Stimulated activated CD4-positive, alpha-beta T cell treated with anti-CD3 and anti-CD28 coated beads, Interleukin-4, amount 100 ng/mL, for 24 hours (primary cell): Measurements from ENCODE around the gene C1QTNF1.
"Not testable (repeated sequence)": the region's sequence is repeated elsewhere in the genome, so short reads cannot be mapped to it uniquely, and the experiment has no call there.

Experiments used
- DNase-seq: peaks from one replicate; pipeline ENCODE4 v3.0.0-alpha.2; 2020

The C1QTNF1 gene

DNA sequence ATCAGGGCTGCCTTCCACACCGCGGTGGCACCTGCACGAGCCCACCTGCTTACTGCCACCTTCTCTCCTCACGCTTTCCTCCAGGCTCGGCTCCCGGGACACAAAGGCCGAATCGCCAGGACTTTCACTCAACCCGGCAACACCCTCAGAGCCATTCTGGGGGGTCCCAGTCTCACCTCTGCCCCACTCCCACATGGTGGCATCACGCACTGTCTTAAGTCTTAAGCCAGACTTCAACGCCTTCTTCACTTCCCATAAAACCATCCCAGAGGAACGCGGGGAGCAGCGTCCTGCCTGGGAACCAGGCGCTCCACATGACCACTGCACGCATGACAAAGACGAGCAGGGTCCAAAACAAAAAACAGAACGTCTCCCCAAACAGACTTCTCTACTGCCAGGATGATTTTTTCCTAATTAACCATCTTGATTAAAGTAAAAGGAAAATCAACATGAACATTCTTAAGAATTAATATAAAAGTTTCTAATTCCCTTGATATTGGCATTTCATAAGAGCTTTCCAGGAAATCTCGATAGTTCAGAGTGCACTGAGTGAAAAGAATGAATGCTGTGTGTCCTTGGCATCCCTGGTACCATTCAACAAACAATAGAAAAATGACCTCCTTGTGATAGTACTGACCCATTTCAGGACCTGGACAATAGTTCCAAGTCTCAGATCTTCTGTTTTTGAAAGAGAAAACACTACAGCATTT, 17.0 kb upstream of the C1QTNF1 start:
- no peak for DNase-seq

DNA sequence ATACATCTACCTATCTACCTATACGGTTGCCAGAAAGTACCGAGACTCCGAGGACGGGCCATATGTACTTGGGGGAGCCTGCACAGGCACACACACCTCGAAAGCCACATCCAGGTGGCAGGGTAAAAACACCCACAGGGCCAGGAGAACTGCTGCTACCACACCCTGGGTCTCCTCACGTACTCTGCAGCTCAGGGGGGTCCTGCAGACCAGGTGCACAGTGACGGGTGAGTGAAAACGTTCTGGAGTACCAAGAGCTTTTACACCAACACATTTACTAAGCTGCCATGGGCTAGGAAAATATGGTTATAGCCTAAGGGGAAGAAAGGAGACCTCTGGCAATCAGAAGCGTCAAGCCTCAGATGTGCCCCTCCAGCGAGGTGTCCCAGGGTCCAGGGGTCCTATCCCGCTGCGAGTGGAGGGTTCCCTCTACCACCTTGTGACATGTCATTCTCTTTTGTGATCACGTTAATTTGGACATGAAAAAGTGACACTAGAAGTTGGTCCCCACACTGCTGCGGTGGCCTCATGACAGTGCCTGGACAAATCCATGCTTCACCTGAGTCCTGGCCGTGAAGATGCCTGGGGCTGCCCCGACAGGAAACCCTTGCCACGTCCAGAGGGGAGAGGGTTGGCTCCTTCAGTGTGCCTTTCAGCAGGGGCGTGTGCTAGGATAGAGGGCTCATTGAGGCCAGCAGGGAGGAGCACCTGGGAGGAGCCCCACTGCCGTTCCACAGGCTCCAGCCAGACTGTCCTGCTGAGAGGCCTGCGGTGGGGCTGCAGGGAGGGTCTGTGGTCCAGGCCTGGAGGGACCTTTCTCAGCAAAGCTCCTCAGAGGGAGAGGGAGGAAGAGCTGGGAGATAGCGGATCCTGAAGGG, 16.2 kb upstream of the C1QTNF1 start:
- no peak for DNase-seq

GRCh38 chr17:79008666-79009387, 15.1 kb upstream of the C1QTNF1 start:
- no peak for DNase-seq

DNA sequence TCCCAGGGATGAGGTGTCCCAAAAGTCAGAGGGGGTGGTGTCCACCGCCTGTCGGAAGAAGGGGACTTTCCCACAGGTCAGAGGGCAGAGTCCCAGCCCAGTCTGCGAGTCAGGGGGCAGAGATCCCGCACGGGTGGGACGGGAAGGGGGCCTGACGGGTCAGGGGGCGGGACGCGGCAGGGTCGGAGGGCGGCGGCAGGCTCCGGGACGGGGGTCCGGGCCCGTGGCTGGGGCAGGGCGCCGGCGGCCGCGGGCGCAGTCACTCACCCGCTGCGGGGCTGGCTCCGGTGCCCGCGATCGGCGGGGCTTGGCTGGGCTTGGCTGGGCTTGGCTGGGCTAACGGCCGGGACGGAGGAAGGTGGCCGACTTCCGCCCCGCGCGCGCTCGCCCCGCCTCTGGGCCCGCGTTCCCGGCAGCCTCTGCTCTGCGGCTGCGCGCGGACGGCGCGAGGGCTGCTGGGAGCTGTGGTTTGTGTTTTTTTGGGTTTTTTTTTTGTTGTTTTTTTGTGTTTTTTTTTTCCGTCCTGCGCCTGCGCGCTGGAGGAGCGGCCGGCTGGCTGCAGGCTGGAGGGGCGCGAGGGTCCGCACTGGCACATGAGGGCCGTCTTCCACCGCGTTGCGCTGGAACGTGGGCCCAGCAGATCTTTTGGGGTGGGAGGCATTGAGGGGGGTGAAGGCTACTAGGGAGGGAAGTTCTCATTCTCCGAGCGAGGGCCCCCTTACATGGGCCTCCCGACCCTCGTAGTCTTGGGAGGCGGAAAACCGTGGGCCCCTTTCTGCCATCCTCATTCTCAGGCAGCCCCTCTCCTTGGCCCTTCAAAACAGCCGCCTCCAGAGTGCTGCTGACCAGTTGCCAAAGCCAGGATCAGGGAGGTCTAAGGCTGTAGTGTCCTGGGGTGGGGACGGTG, 14.3 kb upstream of the C1QTNF1 start, which contains the start of gene CANT1:
Gene CANT1, minus strand, starts transcription at position 368 of the 907 bp plus-strand sequence. CDS start 12,142 bp downstream, outside the sequence.
- DNase-seq, result peak; percentile 83

GRCh38 chr17:79010304-79010646, 13.7 kb upstream of the C1QTNF1 start:
- DNase-seq, result no peak

GRCh38 chr17:79011451-79012147, 12.4 kb upstream of the C1QTNF1 start:
- DNase-seq, result no peak

DNA sequence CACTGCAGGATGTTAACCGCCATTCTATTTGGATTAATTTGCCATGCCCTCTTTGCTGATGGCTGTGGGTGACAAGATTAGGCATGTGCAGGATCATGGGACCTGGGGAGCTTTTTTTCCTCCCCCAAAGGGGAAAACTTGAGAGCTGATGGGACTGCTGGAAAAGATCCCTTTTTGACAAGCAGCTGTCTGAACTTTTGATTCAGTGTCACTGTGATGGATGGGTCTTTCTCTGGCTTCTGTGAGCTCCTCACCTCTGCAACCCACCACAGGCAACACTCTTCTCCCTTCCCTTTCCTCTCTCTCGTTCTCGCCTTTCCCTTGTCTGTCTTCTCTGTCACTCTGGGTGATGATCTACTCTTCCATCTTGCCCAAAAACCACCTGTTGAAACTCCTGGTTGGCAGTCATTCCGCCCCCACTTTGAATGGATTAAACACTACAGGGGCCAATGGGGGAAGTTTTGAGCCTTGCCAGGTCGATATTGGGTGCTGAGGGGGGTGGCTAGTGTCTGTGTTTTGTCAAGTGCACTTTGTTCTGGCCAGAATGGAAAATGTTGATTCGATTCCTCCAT, 11.3 kb upstream of the C1QTNF1 start:
- DNase-seq, result no peak

GRCh38 chr17:79014158-79014758, 9.7 kb upstream of the C1QTNF1 start:
- no peak for DNase-seq

- no peak for DNase-seq
Observed at GRCh38 chr17:79017546-79018369, 6.2 kb upstream of the C1QTNF1 start.

DNA sequence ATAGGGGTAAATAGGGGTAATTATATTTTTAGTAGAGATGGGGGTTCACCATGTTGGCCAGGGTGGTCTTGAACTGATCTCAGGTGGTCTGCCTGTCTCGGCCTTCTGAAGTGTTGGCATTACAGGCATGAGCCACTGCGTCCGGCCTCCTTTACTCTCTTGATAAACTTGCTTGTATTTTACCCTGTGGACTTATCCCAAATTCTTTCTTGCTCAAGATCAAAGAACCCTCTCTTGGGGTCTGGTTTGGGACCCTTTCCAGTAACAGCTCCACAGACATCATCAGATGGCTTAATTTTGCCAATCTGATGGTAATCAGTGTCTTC, 5.6 kb upstream of the C1QTNF1 start:
- DNase-seq, result no peak

GRCh38 chr17:79019261-79019631, 4.7 kb upstream of the C1QTNF1 start:
- DNase-seq, result no peak

DNA sequence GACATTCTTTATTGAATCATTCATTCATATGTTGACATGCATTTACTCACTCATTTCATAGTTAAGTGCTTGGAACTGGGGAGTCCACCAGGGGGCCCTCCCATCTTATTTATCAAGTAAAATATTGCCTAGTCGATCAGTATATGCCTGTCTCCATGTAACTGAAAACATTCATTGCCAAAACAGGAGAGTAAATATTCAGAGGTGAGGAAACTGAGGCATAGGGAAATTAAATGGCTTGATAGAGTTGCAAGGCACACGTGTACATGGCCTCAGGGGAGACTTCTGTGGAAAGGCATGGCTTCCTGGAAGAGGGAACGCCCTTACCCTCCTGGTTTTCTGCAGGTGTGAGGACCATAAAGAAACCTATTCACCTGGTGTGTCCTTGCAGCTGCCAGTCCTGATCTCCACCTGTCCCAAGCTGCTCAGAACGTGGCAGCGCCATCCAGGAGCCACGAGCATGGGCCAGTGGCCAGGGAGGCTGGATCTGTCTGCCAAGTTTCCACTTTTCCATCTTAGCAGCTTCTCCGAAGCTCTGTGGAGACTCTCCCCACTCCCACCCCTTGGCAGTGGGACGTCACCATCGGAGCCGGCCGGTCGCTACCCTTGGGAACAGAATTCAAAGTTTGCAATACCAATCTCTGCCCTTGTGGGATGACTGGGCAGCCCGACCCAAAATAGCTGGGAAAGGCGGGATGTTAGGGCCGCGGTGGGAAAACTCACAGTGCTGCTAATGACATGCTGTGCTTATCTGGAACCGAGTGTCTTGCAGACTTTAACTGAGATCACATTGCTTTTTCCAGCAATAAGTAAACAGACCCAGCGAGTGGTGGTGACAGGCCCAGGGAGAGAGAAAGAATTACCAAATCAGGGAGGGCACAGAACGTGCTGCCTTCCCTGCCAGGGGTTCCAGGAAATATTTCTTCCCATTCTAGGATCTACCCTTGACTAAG, 4.1 kb upstream of the C1QTNF1 start:
- DNase-seq, result peak; percentile 54

DNA sequence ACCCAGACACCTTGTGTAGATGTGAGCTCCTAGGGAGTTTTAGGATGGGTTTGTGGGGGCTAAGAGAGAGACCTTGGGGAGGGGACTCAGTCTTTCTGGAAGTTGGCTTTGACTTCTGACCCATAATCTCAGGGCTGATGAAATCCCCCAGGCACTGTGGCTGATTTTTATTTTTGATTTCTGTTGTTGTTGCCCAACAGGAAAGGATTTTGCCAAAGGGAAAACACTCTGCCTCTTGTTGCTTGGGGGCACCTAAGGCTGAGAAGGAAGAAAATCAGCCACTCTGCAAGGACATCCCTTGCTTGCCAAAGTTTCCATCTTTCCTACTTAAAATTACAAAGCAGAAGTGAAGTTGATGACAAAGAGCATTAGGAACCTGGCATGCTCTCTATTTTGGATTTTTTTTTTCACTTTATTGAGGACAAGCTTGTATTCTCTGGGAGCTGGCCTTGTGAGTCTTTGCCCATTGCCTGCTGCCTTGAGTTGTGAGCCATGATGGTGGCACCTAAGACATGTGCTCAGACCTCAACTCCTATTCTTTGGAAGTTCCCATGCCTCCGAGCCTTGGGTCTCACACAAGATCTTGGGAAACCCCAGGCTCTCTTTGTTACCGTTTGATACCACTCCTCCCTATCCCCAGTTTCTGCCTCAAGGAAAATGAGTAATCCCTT, 3.2 kb upstream of the C1QTNF1 start:
- DNase-seq, result no peak

GRCh38 chr17:79021929-79022328, 2.0 kb upstream of the C1QTNF1 start:
- not testable (repeated sequence) for DNase-seq

- no peak for DNase-seq
Observed at GRCh38 chr17:79022507-79022991, 1.4 kb upstream of the C1QTNF1 start.

DNA sequence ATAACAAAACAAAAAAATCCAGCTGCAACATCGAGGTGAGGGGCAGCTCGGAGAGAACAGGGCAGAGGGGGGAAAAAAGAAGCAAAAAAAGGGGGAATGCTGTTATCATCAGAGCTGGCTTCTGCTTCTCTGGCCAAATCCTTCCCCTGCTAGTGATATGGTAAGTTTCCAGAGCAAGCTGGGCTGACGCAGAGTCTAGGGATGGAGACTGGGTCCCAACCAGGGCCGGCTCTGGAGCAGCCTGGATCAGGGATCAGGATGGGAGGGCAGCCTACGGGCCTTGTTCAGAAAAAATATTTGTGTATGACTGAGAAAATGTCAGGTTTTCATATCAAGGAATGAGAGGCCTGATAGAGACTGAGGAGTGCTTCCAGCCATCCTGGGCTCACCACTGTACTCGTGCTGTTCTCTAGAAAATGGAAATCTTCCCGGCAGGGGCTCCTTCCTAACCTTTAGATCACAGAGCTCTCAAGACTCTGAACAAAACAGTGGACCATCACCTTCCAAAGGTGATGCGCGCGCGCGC, 726 bp upstream of the C1QTNF1 start:
- DNase-seq, result no peak

- DNase-seq, result no peak
Observed at GRCh38 chr17:79024901-79025737, 1.1 kb downstream of the C1QTNF1 start.
